K562 (cell line): ENCODE results near the gene TRIM69. TPM values are rescaled to one million over a fixed set of nuclear protein-coding genes. Genes with fewer than 3 reads are reported as not detected.

Experiments
- BRD9 ChIP-seq: fragments of 450-650 bp; IDR thresholded peaks from 2 replicates; pipeline ENCODE4 v1.6.1; 2018; ENCODE audit warnings: low read depth; ENCODE audit not compliant: partially characterized antibody
- CBFB ChIP-seq: sonication (generic); formaldehyde crosslinking; IDR thresholded peaks from 2 replicates; pipeline ENCODE4 v1.4.0; 2020; ENCODE audit warnings: mild to moderate bottlenecking, missing genetic modification reagents
- CC2D1A ChIP-seq: fragments of 450-650 bp; IDR thresholded peaks from 2 replicates; pipeline ENCODE4 v1.6.1; 2017; ENCODE audit warnings: mild to moderate bottlenecking
- RAD21 ChIP-seq, 2 experiments: fragments of 250-450 bp in 1 of 2; fragments of 450-650 bp in 1 of 2; sonication (Bioruptor Pico) in 1 of 2; formaldehyde crosslinking in 1 of 2; IDR thresholded peaks in 1 of 2; conservative IDR thresholded peaks in 1 of 2; 2 replicates each; pipeline versions ENCODE4 v1.4.0 to v1.8.0; 2020 to 2022; ENCODE audit warnings: mild to moderate bottlenecking in 2 of 2, moderate library complexity in 1 of 2
- REST ChIP-seq, 2 experiments: fragments of 450-650 bp; formaldehyde crosslinking in 1 of 2; IDR thresholded peaks; 2 replicates each; pipeline versions ENCODE4 v1.4.0 to v1.6.1; 2014 to 2020; ENCODE audit warnings: mild to moderate bottlenecking in 2 of 2, borderline replicate concordance in 1 of 2, low read depth in 1 of 2
- ZNF589 ChIP-seq: fragments of 200-800 bp; sonication (Bioruptor generic); IDR thresholded peaks from 2 replicates; pipeline ENCODE4 v1.6.1; 2016; ENCODE audit warnings: low read depth, missing genetic modification characterization, missing compliant biosample characterization
- polyA plus RNA-seq, 8 experiments: library from polyadenylated mRNA; depleted of rRNA in 4 of 8; stranded (reverse) in 5 of 8; unstranded in 3 of 8; fragments of >200 nt; fragmentation: Nextera tagmentation in 2 of 8; fragmentation: Illumina TruSeq in 1 of 8; extraction: Ambion mirVana in 2 of 8; extraction: Trizol in 1 of 8; gene quantifications; 2 replicates each; pipeline versions ENCODE4 v1.2.1 to v1.2.3, GENCODE V29; 2011 to 2014; ENCODE audit warnings: inconsistent platforms in 1 of 8, missing spikeins in 1 of 8
- total RNA-seq, 7 experiments: library from RNA; depleted of rRNA in 6 of 7; stranded (reverse); fragments of >200 nt in 6 of 7; fragmentation: Illumina TruSeq in 2 of 7; extraction: Trizol in 2 of 7; gene quantifications; 2 replicates each; pipeline versions ENCODE4 v1.2.1 to v1.2.3, GENCODE V29; 2011 to 2021; ENCODE audit warnings: low replicate concordance in 1 of 7
- TF ChIP-seq, protein P1 (sequence below): fragments of 450-650 bp; IDR thresholded peaks from 2 replicates; pipeline ENCODE4 v1.6.1; 2016; ENCODE audit warnings: mild to moderate bottlenecking, moderate library complexity

Gene TRIM69
- total and polyA plus RNA-seq, 9 of the 15 experiments (the other 6 are each of a cell fraction or from before 2014, with no cell fraction given), result 1.0 to 4.3 (median 2.3) TPM

DNA sequence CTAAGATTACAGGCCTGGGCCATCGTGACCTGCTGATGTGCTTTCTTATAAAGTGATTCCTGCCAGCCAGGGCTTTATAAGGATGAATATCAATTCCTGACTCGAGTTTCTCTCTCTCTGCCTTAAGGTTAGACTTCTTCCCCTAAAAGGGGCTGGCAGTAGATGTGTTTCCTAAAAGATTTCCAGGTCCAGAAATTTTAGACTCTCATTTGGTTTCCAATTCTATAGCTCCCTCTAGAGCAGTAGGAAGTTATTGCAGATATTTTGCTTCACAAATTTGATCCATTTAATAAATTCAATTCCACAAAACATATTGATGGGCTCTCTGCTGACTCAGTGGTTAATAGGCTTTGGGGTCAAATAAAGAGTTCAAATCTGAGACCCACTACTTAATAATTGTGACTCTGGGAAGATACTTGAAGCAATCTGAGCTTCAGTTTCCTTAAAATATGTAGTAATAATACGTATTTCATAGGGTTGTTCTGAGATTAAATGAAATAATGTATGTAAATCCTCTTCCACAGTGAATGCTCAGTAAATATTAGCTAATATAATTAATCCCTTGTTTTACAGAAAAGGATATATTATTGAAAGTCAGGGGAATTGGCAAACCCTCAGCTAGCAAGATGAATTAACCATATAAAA is 2.1 kb downstream of the TRIM69 start (continued):
- TF ChIP-seq, protein P1, sequence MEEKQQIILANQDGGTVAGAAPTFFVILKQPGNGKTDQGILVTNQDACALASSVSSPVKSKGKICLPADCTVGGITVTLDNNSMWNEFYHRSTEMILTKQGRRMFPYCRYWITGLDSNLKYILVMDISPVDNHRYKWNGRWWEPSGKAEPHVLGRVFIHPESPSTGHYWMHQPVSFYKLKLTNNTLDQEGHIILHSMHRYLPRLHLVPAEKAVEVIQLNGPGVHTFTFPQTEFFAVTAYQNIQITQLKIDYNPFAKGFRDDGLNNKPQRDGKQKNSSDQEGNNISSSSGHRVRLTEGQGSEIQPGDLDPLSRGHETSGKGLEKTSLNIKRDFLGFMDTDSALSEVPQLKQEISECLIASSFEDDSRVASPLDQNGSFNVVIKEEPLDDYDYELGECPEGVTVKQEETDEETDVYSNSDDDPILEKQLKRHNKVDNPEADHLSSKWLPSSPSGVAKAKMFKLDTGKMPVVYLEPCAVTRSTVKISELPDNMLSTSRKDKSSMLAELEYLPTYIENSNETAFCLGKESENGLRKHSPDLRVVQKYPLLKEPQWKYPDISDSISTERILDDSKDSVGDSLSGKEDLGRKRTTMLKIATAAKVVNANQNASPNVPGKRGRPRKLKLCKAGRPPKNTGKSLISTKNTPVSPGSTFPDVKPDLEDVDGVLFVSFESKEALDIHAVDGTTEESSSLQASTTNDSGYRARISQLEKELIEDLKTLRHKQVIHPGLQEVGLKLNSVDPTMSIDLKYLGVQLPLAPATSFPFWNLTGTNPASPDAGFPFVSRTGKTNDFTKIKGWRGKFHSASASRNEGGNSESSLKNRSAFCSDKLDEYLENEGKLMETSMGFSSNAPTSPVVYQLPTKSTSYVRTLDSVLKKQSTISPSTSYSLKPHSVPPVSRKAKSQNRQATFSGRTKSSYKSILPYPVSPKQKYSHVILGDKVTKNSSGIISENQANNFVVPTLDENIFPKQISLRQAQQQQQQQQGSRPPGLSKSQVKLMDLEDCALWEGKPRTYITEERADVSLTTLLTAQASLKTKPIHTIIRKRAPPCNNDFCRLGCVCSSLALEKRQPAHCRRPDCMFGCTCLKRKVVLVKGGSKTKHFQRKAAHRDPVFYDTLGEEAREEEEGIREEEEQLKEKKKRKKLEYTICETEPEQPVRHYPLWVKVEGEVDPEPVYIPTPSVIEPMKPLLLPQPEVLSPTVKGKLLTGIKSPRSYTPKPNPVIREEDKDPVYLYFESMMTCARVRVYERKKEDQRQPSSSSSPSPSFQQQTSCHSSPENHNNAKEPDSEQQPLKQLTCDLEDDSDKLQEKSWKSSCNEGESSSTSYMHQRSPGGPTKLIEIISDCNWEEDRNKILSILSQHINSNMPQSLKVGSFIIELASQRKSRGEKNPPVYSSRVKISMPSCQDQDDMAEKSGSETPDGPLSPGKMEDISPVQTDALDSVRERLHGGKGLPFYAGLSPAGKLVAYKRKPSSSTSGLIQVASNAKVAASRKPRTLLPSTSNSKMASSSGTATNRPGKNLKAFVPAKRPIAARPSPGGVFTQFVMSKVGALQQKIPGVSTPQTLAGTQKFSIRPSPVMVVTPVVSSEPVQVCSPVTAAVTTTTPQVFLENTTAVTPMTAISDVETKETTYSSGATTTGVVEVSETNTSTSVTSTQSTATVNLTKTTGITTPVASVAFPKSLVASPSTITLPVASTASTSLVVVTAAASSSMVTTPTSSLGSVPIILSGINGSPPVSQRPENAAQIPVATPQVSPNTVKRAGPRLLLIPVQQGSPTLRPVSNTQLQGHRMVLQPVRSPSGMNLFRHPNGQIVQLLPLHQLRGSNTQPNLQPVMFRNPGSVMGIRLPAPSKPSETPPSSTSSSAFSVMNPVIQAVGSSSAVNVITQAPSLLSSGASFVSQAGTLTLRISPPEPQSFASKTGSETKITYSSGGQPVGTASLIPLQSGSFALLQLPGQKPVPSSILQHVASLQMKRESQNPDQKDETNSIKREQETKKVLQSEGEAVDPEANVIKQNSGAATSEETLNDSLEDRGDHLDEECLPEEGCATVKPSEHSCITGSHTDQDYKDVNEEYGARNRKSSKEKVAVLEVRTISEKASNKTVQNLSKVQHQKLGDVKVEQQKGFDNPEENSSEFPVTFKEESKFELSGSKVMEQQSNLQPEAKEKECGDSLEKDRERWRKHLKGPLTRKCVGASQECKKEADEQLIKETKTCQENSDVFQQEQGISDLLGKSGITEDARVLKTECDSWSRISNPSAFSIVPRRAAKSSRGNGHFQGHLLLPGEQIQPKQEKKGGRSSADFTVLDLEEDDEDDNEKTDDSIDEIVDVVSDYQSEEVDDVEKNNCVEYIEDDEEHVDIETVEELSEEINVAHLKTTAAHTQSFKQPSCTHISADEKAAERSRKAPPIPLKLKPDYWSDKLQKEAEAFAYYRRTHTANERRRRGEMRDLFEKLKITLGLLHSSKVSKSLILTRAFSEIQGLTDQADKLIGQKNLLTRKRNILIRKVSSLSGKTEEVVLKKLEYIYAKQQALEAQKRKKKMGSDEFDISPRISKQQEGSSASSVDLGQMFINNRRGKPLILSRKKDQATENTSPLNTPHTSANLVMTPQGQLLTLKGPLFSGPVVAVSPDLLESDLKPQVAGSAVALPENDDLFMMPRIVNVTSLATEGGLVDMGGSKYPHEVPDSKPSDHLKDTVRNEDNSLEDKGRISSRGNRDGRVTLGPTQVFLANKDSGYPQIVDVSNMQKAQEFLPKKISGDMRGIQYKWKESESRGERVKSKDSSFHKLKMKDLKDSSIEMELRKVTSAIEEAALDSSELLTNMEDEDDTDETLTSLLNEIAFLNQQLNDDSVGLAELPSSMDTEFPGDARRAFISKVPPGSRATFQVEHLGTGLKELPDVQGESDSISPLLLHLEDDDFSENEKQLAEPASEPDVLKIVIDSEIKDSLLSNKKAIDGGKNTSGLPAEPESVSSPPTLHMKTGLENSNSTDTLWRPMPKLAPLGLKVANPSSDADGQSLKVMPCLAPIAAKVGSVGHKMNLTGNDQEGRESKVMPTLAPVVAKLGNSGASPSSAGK, result 0 out of 2 replicates have a peak, but pooled peaks have one; percentile 10
- peak; percentile 27 for TF ChIP-seq BRD9
- TF ChIP-seq CBFB (CRISPR knock-in tag), result no peak
- TF ChIP-seq ZNF589 (CRISPR knock-in tag), result no peak
- TF ChIP-seq RAD21 (CRISPR knock-in tag; conservative IDR thresholded peaks at IDR 0.05 in 1 of 2, IDR thresholded peaks at IDR 0.05 in 1 of 2), result peak; percentile 90 to 96
- peak; percentile 92 for TF ChIP-seq REST (IDR thresholded peaks at IDR 0.05; ENCODE audit: borderline replicate concordance)
- no peak for TF ChIP-seq REST (CRISPR knock-in tag; IDR thresholded peaks at IDR 0.05; ENCODE audit: low read depth)
- TF ChIP-seq CC2D1A, result peak; percentile 55; the same call in 1 of the 2 replicates
